CD4-positive, alpha-beta T cell (primary cell): Measurements from ENCODE around the gene CEP112. TPM values are rescaled to one million over a fixed set of nuclear protein-coding genes. Genes with fewer than 3 reads are reported as not detected.

Experiments used
- ATAC-seq: fragments of 200-7000 bp; cut with Tn5 transposase; one replicate; pipeline ENCODE4 v1.10.0; 2022; ENCODE audit warnings: mild to moderate bottlenecking; ENCODE audit not compliant: poor library complexity
- CTCF ChIA-PET: fragments of 350-600 bp; sonication (Branson Sonifier 250); formaldehyde crosslinking; loops from one replicate; lab custom pipeline; 2021; ENCODE audit warnings: antibody characterized with exemption, inconsistent platforms; lab: Charles Lee
- POLR2A ChIA-PET: fragments of 350-600 bp; sonication (Branson Sonifier 250); formaldehyde crosslinking; loops from one replicate; lab custom pipeline; 2021; ENCODE audit warnings: antibody characterized with exemption, inconsistent platforms; lab: Charles Lee
- DNase-seq, 14 experiments: peaks; one replicate each; pipeline ENCODE4 v3.0.0-alpha.2; 2013 to 2020; ENCODE audit warnings: mixed read lengths in 2 of 14
- H3K27ac ChIP-seq, 2 donors: one replicate each; pipeline versions ENCODE4 v1.5.1 to v1.7.0; 2013; ENCODE audit warnings: low read length in 2 of 2, low read depth in 1 of 2, mild to moderate bottlenecking in 1 of 2
- H3K27me3 ChIP-seq, 2 experiments: 1 replicate in 1 of 2; 2 replicates in 1 of 2; pipeline versions ENCODE4 v1.6.1 to v1.7.0; 2013; ENCODE audit warnings: low read length in 2 of 2, control low read depth in 1 of 2, mild to moderate bottlenecking in 1 of 2, moderate library complexity in 1 of 2; ENCODE audit not compliant: insufficient read depth in 2 of 2, control insufficient read depth in 1 of 2
- H3K36me3 ChIP-seq: one replicate; pipeline ENCODE4 v1.6.1; 2013; ENCODE audit warnings: low read length, control low read depth; ENCODE audit not compliant: insufficient read depth
- H3K4me1 ChIP-seq: one replicate; pipeline ENCODE4 v1.6.1; 2013; ENCODE audit warnings: low read length, control low read depth; ENCODE audit not compliant: insufficient read depth
- H3K4me3 ChIP-seq: one replicate; pipeline ENCODE4 v1.5.1; 2013; ENCODE audit warnings: mild to moderate bottlenecking, low read length, moderate library complexity
- H3K9me3 ChIP-seq, 2 experiments: 1 replicate in 1 of 2; 2 replicates in 1 of 2; pipeline versions ENCODE4 v1.6.1 to v1.7.0; 2013; ENCODE audit warnings: low read length in 2 of 2, mild to moderate bottlenecking in 2 of 2, control low read depth in 1 of 2, moderate library complexity in 1 of 2; ENCODE audit not compliant: control insufficient read depth in 1 of 2, insufficient read depth in 1 of 2
- H3K27ac Mint-ChIP-seq: one replicate; pipeline ENCODE4 v1.8.0; 2020; ENCODE audit warnings: mixed read lengths
- H3K27me3 Mint-ChIP-seq: one replicate; pipeline ENCODE4 v1.8.0; 2021; ENCODE audit warnings: mixed read lengths
- H3K36me3 Mint-ChIP-seq: one replicate; pipeline ENCODE4 v1.8.0; 2021; ENCODE audit warnings: low read depth, mixed read lengths
- H3K4me1 Mint-ChIP-seq: one replicate; pipeline ENCODE4 v1.8.0; 2021; ENCODE audit warnings: low read depth, mixed read lengths
- H3K4me3 Mint-ChIP-seq: one replicate; pipeline ENCODE4 v1.8.0; 2020; ENCODE audit warnings: mild to moderate bottlenecking, mixed read lengths
- H3K9me3 Mint-ChIP-seq: one replicate; pipeline ENCODE4 v1.8.0; 2020; ENCODE audit warnings: mixed read lengths
- intact Hi-C, 2 experiments: fragments of 100-400 bp; cut with DNase I in 1 of 2; cut with micrococcal nuclease in 1 of 2; formaldehyde crosslinking; loops; one replicate each; pipeline versions ENCODE4 v1.15.1 to v1.9.0; 2023 to 2025; cut with DNase I, micrococcal nuclease
- total RNA-seq, 174 experiments: library from RNA in 2 of 174; stranded (reverse) in 2 of 174; gene quantifications; one replicate each; pipeline ENCODE4 v1.2.3 and lab custom pipeline; 2021 to 2026
- TF ChIP-seq, protein P1 (sequence below): fragments of 200-600 bp; IDR thresholded peaks from one replicate; pipeline ENCODE4 v1.8.0; 2022; ENCODE audit warnings: antibody characterized with exemption, mild to moderate bottlenecking

Gene CEP112
- total RNA-seq, 2 experiments from 2014 or later: 1.6 to 2.2 TPM

DNA sequence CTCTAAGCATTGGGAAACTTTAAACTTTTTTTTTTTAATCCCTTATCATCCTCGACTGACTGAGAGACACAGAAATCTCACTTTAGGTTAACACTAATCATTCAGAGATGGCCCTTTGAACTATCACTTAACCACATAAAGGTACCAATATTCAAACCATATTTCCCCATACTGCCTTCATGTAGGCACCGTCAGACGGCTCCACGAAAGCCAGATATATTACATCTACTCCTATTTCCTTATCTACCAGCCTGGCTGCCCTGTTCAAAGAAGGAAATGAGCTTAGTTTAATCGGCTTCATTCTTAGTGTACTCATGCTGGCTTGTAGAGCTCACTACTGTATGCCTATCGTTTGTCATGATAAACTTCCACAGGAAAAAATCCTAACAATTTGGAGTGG is 270.9 kb downstream of the CEP112 start:
- intact Hi-C loops: no loop called here
- no peak overlapping the region for H3K4me3 Mint-ChIP-seq
- peaks cover 6% of the 10 kb centered on the region for H3K4me1 Mint-ChIP-seq
- no peak overlapping the region for H3K27ac ChIP-seq
- ChIA-PET POLR2A (no interaction called here), CTCF (interaction anchor here (0.6 kb wide), 1 partner anchor 189 kb away, joined by 4 read pairs; no protein-coding TSS in a partner anchor)
- H3K9me3 Mint-ChIP-seq: no peaks in the 10 kb centered on the region
- H3K27me3 ChIP-seq: no peaks in the 10 kb centered on the region
- H3K4me1 ChIP-seq: no peaks in the 10 kb centered on the region
- H3K27me3 Mint-ChIP-seq: no peaks in the 10 kb centered on the region
- H3K27ac Mint-ChIP-seq: no peak overlapping the region
- ATAC-seq (no peak), DNase-seq (no peak)
- H3K9me3 ChIP-seq: no peaks in the 10 kb centered on the region
- TF ChIP-seq, protein P1, sequence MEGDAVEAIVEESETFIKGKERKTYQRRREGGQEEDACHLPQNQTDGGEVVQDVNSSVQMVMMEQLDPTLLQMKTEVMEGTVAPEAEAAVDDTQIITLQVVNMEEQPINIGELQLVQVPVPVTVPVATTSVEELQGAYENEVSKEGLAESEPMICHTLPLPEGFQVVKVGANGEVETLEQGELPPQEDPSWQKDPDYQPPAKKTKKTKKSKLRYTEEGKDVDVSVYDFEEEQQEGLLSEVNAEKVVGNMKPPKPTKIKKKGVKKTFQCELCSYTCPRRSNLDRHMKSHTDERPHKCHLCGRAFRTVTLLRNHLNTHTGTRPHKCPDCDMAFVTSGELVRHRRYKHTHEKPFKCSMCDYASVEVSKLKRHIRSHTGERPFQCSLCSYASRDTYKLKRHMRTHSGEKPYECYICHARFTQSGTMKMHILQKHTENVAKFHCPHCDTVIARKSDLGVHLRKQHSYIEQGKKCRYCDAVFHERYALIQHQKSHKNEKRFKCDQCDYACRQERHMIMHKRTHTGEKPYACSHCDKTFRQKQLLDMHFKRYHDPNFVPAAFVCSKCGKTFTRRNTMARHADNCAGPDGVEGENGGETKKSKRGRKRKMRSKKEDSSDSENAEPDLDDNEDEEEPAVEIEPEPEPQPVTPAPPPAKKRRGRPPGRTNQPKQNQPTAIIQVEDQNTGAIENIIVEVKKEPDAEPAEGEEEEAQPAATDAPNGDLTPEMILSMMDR: no peak
- H3K36me3 Mint-ChIP-seq: no peaks in the 10 kb centered on the region
- no peaks in the 10 kb centered on the region for H3K36me3 ChIP-seq
- H3K4me3 ChIP-seq: no peak overlapping the region

DNA sequence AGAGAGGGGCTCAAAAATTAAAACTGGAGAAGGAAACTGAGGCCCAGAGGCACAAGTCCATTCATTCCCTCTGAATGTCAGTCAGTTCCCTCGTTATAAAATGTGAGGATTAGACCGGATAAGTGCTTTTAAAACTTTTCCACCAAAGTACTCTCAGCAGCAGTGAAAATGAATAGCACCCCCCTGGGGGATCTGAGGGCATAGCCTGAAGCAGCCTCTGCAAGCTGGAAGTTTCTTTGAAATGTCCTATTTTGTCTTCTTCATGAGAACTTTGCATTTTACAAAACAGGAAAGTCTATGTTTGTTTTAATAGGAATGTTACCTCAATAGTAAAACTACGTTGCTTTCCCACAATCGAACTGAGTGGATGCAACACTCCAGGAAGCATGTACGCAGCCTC is 273.0 kb downstream of the CEP112 start:
- H3K27ac ChIP-seq: no peak overlapping the region
- ChIA-PET POLR2A (no interaction called here), CTCF (no interaction called here)
- no peak for ATAC-seq
- TF ChIP-seq, protein P1: no peak
- no peaks in the 10 kb centered on the region for H3K27me3 ChIP-seq
- intact Hi-C loops: no loop called here
- H3K36me3 ChIP-seq: no peaks in the 10 kb centered on the region
- peaks cover 4% of the 10 kb centered on the region for H3K4me1 ChIP-seq
- H3K4me3 ChIP-seq: no peak overlapping the region
- Mint-ChIP-seq H3K4me3 (no peak overlapping the region), H3K27ac (no peak overlapping the region), H3K4me1 (peaks cover 20% of the 10 kb centered on the region), H3K27me3 (no peaks in the 10 kb centered on the region), H3K9me3 (no peaks in the 10 kb centered on the region), H3K36me3 (no peaks in the 10 kb centered on the region)
- no peak for DNase-seq
- no peaks in the 10 kb centered on the region for H3K9me3 ChIP-seq

DNA sequence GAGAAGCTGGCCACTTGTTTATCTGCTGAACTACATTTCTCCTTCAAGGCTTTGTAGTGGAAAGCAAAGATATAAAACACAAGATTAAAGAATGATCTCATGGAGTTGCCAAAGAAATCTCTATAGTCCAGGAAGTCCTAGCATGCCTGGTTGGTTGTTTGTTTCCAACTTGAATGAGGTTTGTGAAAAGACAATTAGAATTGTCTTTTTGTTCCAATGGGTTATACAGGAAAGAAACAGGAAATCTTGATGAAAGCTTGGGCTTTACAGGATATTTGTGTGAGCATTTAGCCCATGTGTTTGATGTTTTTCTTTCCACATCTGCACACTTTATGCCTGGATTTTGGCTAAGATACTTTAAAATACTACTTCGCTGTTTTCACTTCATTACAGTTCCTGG is 273.4 kb downstream of the CEP112 start:
- Histone ChIP-seq H3K4me3 (no peak overlapping the region), H3K36me3 (no peaks in the 10 kb centered on the region), H3K4me1 (peaks cover 4% of the 10 kb centered on the region), H3K9me3 (no peaks in the 10 kb centered on the region), H3K27ac (no peak overlapping the region), H3K27me3 (no peaks in the 10 kb centered on the region)
- Mint-ChIP-seq H3K27ac (no peak overlapping the region), H3K36me3 (no peaks in the 10 kb centered on the region), H3K9me3 (no peaks in the 10 kb centered on the region), H3K27me3 (no peaks in the 10 kb centered on the region), H3K4me1 (peaks cover 20% of the 10 kb centered on the region), H3K4me3 (no peak overlapping the region)
- ChIA-PET CTCF (no interaction called here), POLR2A (no interaction called here)
- TF ChIP-seq, protein P1: no peak
- intact Hi-C loops: no loop called here
- ATAC-seq (no peak), DNase-seq (no peak)
